M059J (cell line): Measurements from ENCODE around the gene CCDC88B. TPM values are rescaled to one million over a fixed set of nuclear protein-coding genes. Genes with fewer than 3 reads are reported as not detected.
"Not testable (repeated sequence)": the region's sequence is repeated elsewhere in the genome, so short reads cannot be mapped to it uniquely, and the experiment has no call there.

Experiments used
- DNase-seq: peaks from one replicate; pipeline ENCODE4 v3.0.0-alpha.2; 2012; ENCODE audit warnings: low read depth
- total RNA-seq: library from RNA; depleted of rRNA; stranded (reverse); fragments of >200 nt; shearing (Covaris generic); gene quantifications from 2 replicates; pipeline ENCODE4 v1.2.3, GENCODE V29; 2014

Gene CCDC88B
- total RNA-seq, 1 experiment from 2014 or later, result 3.9 TPM

DNA sequence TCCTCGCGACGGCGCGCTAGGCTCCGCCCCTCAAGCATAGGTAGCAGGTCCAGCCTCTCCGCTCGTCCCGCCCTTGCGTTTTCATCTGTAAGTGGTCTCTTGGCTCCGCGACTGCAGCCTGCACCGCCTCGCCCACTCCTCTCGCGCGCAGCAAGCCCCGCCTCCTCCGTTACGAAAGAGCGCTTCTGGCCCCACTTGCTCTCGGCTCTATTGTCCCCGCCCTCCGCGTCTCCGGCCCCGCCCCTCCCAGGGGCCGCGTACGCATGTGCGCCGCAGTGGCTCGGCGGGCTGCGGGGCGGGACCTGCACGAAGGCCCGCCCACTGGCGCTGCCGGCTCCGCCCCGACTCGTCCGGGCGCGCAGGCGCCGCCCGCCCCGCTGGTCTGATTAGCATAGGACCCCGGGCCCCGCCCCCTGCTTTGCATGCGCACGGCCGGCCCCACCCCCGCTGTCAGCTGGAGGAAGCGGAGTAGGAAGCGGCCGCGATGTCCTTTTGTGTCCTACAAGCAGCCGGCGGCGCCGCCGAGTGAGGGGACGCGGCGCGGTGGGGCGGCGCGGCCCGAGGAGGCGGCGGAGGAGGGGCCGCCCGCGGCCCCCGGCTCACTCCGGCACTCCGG lies 34.8 kb upstream of the CCDC88B start, which contains the start of gene ESRRA:
TSS of gene ESRRA (plus strand) at position 450 of the 616 bp plus-strand sequence. CDS start 1,656 bp downstream, outside the sequence.
- peak; percentile 97 for DNase-seq

DNA sequence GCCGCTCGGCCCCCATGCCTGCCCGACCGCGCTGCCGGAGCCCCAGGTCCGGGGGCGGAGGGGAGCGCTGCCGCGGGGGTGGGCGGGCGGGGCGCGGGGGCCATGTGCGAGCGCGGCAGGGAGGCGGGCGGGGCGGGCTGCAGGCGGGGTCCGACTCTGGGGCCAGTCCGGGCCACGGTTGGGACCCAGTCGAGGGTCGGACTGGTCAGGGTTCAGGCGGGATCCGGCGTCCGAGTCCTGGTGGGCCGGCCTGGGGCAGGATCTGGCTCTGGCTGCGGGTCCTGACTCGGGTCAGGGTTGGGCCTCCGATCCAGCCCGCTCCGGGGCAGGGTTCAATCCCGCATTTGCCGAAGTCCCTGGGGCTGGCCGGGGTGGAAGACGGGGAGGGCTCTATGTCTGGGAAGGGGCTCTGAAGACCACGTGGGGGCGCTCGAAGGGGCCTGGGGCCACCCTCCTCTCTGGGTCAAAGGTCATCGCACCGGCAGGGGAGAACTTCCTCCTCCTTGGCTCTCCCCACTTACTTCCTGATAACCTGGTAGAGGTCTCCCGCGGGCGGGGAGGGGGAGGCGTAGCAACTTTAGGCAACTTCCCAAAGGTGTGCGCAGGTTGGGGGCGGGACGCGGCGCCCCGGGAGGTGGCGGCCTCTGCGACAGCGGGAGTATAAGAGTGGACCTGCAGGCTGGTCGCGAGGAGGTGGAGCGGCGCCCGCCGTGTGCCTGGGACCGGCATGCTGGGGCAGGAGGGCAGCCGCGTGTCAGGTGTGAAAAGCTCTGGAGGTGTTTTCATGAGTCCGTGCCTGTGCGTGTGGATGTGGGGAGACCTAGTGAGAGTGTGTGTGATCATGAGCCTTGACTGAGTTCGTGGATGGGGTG lies 34.1 kb upstream of the CCDC88B start:
- peak; percentile 55 for DNase-seq

DNA sequence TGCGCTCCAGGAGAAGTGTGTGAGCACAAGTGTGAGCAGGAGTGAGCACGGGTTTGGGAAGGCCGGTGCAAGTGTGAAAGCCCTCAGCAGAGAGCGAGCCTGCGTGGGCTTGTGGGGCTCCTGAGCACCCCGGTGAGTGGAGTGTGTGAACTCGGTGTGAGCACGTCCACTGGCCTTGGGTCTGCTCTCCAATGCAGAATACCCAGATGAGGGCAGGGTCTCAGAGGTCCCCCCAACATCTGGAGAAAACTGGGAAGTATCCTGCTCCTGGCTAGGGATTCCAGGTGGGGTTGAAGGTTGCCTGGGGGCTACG lies 33.5 kb upstream of the CCDC88B start:
- no peak for DNase-seq

GRCh38 chr11:64306876-64307622 lies 33.0 kb upstream of the CCDC88B start:
- no peak for DNase-seq

- DNase-seq, result not testable (repeated sequence)
Measured at GRCh38 chr11:64307795-64308194, 32.2 kb upstream of the CCDC88B start.

DNA sequence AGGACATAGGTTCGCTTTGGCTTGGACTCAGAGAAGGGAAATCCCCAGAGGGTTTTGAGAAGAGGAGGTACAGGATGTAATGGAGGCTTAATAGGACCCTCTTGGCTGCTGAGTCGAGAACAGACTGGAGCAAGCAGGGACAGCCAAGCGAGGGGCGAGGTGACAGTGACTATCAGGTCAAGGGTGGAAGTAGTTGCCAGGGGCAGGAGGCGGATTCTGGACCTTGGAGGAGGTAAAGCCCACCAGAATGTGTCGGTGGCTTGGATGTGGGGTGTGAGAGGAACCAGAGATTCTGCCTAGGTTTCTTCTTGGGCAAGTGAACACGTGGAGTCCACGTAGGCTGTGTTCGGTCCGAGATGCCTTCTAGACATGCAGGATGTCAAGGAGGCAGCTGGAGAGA lies 27.1 kb upstream of the CCDC88B start:
- DNase-seq, result no peak

DNA sequence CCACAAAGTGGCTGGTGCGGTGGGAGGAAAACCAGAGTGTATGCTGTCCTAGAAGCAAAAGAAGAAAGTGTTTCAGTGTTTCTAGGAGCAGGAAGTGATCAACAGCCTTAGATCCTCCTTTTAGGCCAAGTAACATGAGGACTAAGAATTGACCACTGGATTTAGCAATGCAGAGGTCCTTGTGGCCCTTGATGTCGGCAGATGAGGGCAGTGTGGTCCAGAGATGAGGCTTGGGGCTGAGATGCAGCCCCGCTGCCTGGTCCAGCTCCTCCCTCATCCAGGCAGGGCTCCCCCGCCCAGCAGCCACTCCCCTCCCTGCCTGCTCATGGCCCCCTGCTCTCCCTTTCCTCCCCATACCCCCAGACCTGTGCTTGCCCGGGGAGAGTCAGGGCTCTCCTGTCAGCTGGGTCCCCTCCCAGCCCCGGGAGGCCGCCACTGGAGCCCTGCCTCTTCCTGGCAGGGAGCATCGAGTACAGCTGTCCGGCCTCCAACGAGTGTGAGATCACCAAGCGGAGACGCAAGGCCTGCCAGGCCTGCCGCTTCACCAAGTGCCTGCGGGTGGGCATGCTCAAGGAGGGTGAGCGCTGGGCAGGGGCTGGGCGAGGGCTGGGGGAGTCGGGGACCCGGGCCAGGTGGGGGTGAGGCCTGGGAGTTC lies 26.4 kb upstream of the CCDC88B start:
- no peak for DNase-seq

- peak; percentile 27 for DNase-seq
Measured at GRCh38 chr11:64314146-64314804, 25.7 kb upstream of the CCDC88B start.

GRCh38 chr11:64314805-64315561 lies 25.0 kb upstream of the CCDC88B start:
- DNase-seq, result no peak

GRCh38 chr11:64315667-64316526 lies 24.1 kb upstream of the CCDC88B start:
- DNase-seq, result not testable (repeated sequence)

GRCh38 chr11:64316672-64317324 lies 23.2 kb upstream of the CCDC88B start:
- DNase-seq, result peak; percentile 68

- DNase-seq, result peak; percentile 99
Measured at GRCh38 chr11:64317325-64317960, 22.6 kb upstream of the CCDC88B start, which contains the start of gene TRMT112. TRMT112 (minus strand) TSS chr11:64317559; CDS start chr11:64317526, 33 bp downstream.

GRCh38 chr11:64317961-64318765 lies 21.8 kb upstream of the CCDC88B start, which contains the start of gene PRDX5:
PRDX5 (plus strand) TSS chr11:64318121; CDS start chr11:64318216, 95 bp downstream.
- peak; percentile 97 for DNase-seq

- no peak for DNase-seq
Measured at GRCh38 chr11:64318766-64319761, 20.9 kb upstream of the CCDC88B start.

DNA sequence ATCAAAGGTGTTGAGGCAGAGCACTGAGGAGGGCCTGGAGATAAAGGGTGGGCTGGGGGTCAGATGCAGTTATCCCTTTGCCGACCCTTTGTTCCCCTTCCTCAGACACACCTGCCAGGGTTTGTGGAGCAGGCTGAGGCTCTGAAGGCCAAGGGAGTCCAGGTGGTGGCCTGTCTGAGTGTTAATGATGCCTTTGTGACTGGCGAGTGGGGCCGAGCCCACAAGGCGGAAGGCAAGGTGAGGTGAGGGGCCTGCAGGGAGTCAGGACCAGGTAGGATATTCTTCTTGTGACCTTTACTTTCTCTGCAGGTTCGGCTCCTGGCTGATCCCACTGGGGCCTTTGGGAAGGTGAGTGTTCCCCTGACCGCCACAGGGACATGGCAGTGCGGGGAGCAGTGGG lies 19.4 kb upstream of the CCDC88B start:
- no peak for DNase-seq

DNA sequence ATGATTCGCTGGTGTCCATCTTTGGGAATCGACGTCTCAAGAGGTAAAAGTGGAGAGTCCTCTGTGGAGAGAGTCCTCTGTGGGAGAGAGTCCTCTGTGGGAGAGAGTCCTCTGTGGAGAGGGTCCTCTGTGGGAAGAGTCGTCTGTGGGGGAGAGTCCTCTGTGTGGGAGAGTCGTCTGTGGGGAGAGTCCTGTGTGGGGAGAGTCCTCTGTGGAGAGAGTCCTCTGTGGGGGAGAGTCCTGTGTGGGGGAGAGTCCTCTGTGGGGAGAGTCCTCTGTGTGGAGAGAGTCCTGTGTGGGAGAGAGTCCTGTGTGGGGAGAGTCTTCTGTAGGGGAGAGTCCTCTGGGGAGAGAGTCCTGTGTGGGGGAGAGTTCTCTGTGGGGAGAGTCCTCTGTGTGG lies 19.0 kb upstream of the CCDC88B start:
- no peak for DNase-seq
